DOHH2 (cell line): Measurements from ENCODE around the gene SLC22A4.

ENCODE experiments used
- H3F3A ChIP-seq: fragments of 200-600 bp; sonication (generic), shearing (Covaris generic); 2 replicates; pipeline ENCODE4 v1.6.0; 2016; ENCODE audit warnings: antibody characterized with exemption, mild to moderate bottlenecking; ENCODE audit not compliant: control insufficient read depth, insufficient read depth
- H3K27ac ChIP-seq: fragments of 200-600 bp; sonication (generic); 2 replicates; pipeline ENCODE4 v1.5.1; 2014; ENCODE audit warnings: low read depth, mild to moderate bottlenecking, low read length, moderate library complexity
- H3K27me3 ChIP-seq: fragments of 200-600 bp; sonication (generic); 2 replicates; pipeline ENCODE4 v1.6.1; 2014; ENCODE audit warnings: mild to moderate bottlenecking, low read length, mixed read lengths; ENCODE audit not compliant: control insufficient read depth
- H3K36me3 ChIP-seq: fragments of 200-600 bp; sonication (generic); 2 replicates; pipeline ENCODE4 v1.6.1; 2014; ENCODE audit warnings: mild to moderate bottlenecking, low read length, moderate library complexity, mixed read lengths; ENCODE audit not compliant: control insufficient read depth
- H3K4me1 ChIP-seq: fragments of 200-600 bp; sonication (generic); 2 replicates; pipeline ENCODE4 v1.6.1; 2014; ENCODE audit warnings: mild to moderate bottlenecking, low read length, mixed read lengths; ENCODE audit not compliant: control insufficient read depth
- H3K4me2 ChIP-seq: fragments of 200-600 bp; sonication (generic); 2 replicates; pipeline ENCODE4 v1.6.0; 2014; ENCODE audit warnings: mild to moderate bottlenecking, low read length, moderate library complexity
- H3K4me3 ChIP-seq: fragments of 200-600 bp; sonication (generic); 2 replicates; pipeline ENCODE4 v1.5.1; 2014; ENCODE audit warnings: mild to moderate bottlenecking, low read length, mixed read lengths
- H3K79me2 ChIP-seq: fragments of 200-600 bp; sonication (generic); 2 replicates; pipeline ENCODE4 v1.6.1; 2014; ENCODE audit warnings: mild to moderate bottlenecking, low read length, mixed read lengths; ENCODE audit not compliant: control insufficient read depth
- H3K9me2 ChIP-seq: fragments of 200-600 bp; sonication (generic); replicated peaks from 2 replicates; pipeline ENCODE4 v1.6.1; 2014; ENCODE audit warnings: mild to moderate bottlenecking, low read length, mixed read lengths; ENCODE audit not compliant: control insufficient read depth
- H3K9me3 ChIP-seq: fragments of 200-600 bp; sonication (generic); 2 replicates; pipeline ENCODE4 v1.6.1; 2014; ENCODE audit warnings: antibody characterized with exemption, low read length, mixed read lengths; ENCODE audit not compliant: control insufficient read depth, insufficient read depth
- H4K20me1 ChIP-seq: fragments of 200-600 bp; sonication (generic); 2 replicates; pipeline ENCODE4 v1.6.0; 2014; ENCODE audit warnings: low read depth, mild to moderate bottlenecking, antibody characterized with exemption, low read length, moderate library complexity; ENCODE audit not compliant: control insufficient read depth, insufficient read depth
- CTCF ChIP-seq: fragments of 200-600 bp; sonication (generic); IDR thresholded peaks from one replicate; pipeline ENCODE4 v1.5.1; 2014; ENCODE audit warnings: antibody characterized with exemption, mild to moderate bottlenecking, low read depth, low read length; ENCODE audit not compliant: poor library complexity, severe bottlenecking
- EZH2phosphoT487 ChIP-seq: fragments of 200-600 bp; sonication (generic); IDR thresholded peaks from 2 replicates; pipeline ENCODE4 v1.6.1; 2017; ENCODE audit warnings: borderline replicate concordance, mild to moderate bottlenecking, antibody characterized with exemption, low read length, moderate library complexity, mixed read lengths

SLC22A4 gene

GRCh38 chr5:132268769-132269551 is 25.2 kb upstream of the SLC22A4 start:
- H3K36me3 ChIP-seq, result no peaks in the 10 kb centered on the region
- no peak overlapping the region for H3K4me2 ChIP-seq
- H3K4me1 ChIP-seq, result no peaks in the 10 kb centered on the region
- H3K27ac ChIP-seq, result no peak overlapping the region
- peaks cover 12% of the 10 kb centered on the region for H3K27me3 ChIP-seq
- no peaks in the 10 kb centered on the region for H3K9me3 ChIP-seq
- no peaks in the 10 kb centered on the region for H4K20me1 ChIP-seq
- no peaks in the 10 kb centered on the region for H3K9me2 ChIP-seq
- no peaks in the 10 kb centered on the region for H3K79me2 ChIP-seq
- TF ChIP-seq EZH2phosphoT487, result no peak
- TF ChIP-seq CTCF, result no peak
- no peaks in the 10 kb centered on the region for H3F3A ChIP-seq
- no peak overlapping the region for H3K4me3 ChIP-seq

GRCh38 chr5:132269635-132270334 is 24.4 kb upstream of the SLC22A4 start:
- H4K20me1 ChIP-seq, result no peaks in the 10 kb centered on the region
- no peaks in the 10 kb centered on the region for H3K9me2 ChIP-seq
- H3K4me2 ChIP-seq, result no peak overlapping the region
- H3F3A ChIP-seq, result no peaks in the 10 kb centered on the region
- peaks cover 11% of the 10 kb centered on the region for H3K27me3 ChIP-seq
- H3K9me3 ChIP-seq, result no peaks in the 10 kb centered on the region
- no peaks in the 10 kb centered on the region for H3K4me1 ChIP-seq
- no peak for TF ChIP-seq EZH2phosphoT487
- no peak for TF ChIP-seq CTCF
- H3K4me3 ChIP-seq, result no peak overlapping the region
- H3K36me3 ChIP-seq, result no peaks in the 10 kb centered on the region
- H3K27ac ChIP-seq, result no peak overlapping the region
- H3K79me2 ChIP-seq, result no peaks in the 10 kb centered on the region

GRCh38 chr5:132270335-132270665 is 23.9 kb upstream of the SLC22A4 start:
- no peak overlapping the region for H3K4me2 ChIP-seq
- no peak for TF ChIP-seq EZH2phosphoT487
- TF ChIP-seq CTCF, result no peak
- no peaks in the 10 kb centered on the region for H3K4me1 ChIP-seq
- peaks cover 11% of the 10 kb centered on the region for H3K27me3 ChIP-seq
- H3K4me3 ChIP-seq, result no peak overlapping the region
- H3K9me2 ChIP-seq, result no peaks in the 10 kb centered on the region
- no peaks in the 10 kb centered on the region for H3K9me3 ChIP-seq
- no peaks in the 10 kb centered on the region for H4K20me1 ChIP-seq
- no peaks in the 10 kb centered on the region for H3K36me3 ChIP-seq
- no peaks in the 10 kb centered on the region for H3F3A ChIP-seq
- H3K79me2 ChIP-seq, result no peaks in the 10 kb centered on the region
- H3K27ac ChIP-seq, result no peak overlapping the region
